Calu3 (cell line): Measurements from ENCODE around the gene GMPS. TPM values are rescaled to one million over a fixed set of nuclear protein-coding genes. Genes with fewer than 3 reads are reported as not detected.

Experiments used
- BruUV-seq: library from RNA; stranded (reverse); fragments of 400-500 nt; replicated peaks from 2 replicates; lab custom pipeline; 2021; lab: Mats Ljungman, UMichigan
- CTCF ChIA-PET: fragments of 300-600 bp; sonication (Branson Sonifier 250); formaldehyde crosslinking; loops from one replicate; lab custom pipeline; 2022; ENCODE audit warnings: antibody characterized with exemption; lab: Charles Lee
- DNase-seq: peaks from one replicate; pipeline ENCODE4 v3.0.0; 2022
- H3K27ac Mint-ChIP-seq: one replicate; pipeline ENCODE4 v1.8.0; 2022; ENCODE audit warnings: mixed read lengths; ENCODE audit not compliant: unreplicated experiment
- H3K27me3 Mint-ChIP-seq: one replicate; pipeline ENCODE4 v1.8.0; 2022; ENCODE audit warnings: mixed read lengths; ENCODE audit not compliant: unreplicated experiment
- H3K36me3 Mint-ChIP-seq: one replicate; pipeline ENCODE4 v1.8.0; 2022; ENCODE audit warnings: mild to moderate bottlenecking, moderate library complexity, mixed read lengths; ENCODE audit not compliant: insufficient read depth, unreplicated experiment
- H3K4me1 Mint-ChIP-seq: one replicate; pipeline ENCODE4 v1.8.0; 2022; ENCODE audit warnings: mild to moderate bottlenecking, low read depth, mixed read lengths; ENCODE audit not compliant: unreplicated experiment
- H3K4me3 Mint-ChIP-seq: one replicate; pipeline ENCODE4 v1.8.0; 2022; ENCODE audit warnings: mild to moderate bottlenecking, low read depth, moderate library complexity, mixed read lengths; ENCODE audit not compliant: unreplicated experiment
- H3K9me3 Mint-ChIP-seq: one replicate; pipeline ENCODE4 v1.8.0; 2022; ENCODE audit warnings: low read depth, mixed read lengths; ENCODE audit not compliant: unreplicated experiment
- intact Hi-C: fragments of 100-400 bp; cut with micrococcal nuclease; formaldehyde crosslinking; loops from one replicate; pipeline ENCODE4 v1.10.0; 2022; ENCODE audit not compliant: unreplicated experiment
- total RNA-seq: library from RNA; stranded (reverse); gene quantifications from 2 replicates; pipeline ENCODE4 v1.2.3, GENCODE V29; 2022
- TF ChIP-seq, protein P1 (sequence below): fragments of 200-600 bp; IDR thresholded peaks from one replicate; pipeline ENCODE4 v1.8.0; 2022; ENCODE audit warnings: antibody characterized with exemption; ENCODE audit not compliant: unreplicated experiment

GMPS gene
- total RNA-seq, 1 experiment from 2014 or later, result 194 TPM

GRCh38 chr3:155978324-155978723 is 107.9 kb downstream of the GMPS start:
- Mint-ChIP-seq H3K4me3 (no peak overlapping the region), H3K9me3 (no peaks in the 10 kb centered on the region), H3K27ac (no peak overlapping the region), H3K36me3 (no peaks in the 10 kb centered on the region), H3K27me3 (no peaks in the 10 kb centered on the region), H3K4me1 (no peaks in the 10 kb centered on the region)
- intact Hi-C loops, result no loop called here
- CTCF ChIA-PET, result no interaction called here
- TF ChIP-seq, protein P1, sequence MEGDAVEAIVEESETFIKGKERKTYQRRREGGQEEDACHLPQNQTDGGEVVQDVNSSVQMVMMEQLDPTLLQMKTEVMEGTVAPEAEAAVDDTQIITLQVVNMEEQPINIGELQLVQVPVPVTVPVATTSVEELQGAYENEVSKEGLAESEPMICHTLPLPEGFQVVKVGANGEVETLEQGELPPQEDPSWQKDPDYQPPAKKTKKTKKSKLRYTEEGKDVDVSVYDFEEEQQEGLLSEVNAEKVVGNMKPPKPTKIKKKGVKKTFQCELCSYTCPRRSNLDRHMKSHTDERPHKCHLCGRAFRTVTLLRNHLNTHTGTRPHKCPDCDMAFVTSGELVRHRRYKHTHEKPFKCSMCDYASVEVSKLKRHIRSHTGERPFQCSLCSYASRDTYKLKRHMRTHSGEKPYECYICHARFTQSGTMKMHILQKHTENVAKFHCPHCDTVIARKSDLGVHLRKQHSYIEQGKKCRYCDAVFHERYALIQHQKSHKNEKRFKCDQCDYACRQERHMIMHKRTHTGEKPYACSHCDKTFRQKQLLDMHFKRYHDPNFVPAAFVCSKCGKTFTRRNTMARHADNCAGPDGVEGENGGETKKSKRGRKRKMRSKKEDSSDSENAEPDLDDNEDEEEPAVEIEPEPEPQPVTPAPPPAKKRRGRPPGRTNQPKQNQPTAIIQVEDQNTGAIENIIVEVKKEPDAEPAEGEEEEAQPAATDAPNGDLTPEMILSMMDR, result no peak
- BruUV-seq, result no TSS peak
- no peak for DNase-seq

DNA sequence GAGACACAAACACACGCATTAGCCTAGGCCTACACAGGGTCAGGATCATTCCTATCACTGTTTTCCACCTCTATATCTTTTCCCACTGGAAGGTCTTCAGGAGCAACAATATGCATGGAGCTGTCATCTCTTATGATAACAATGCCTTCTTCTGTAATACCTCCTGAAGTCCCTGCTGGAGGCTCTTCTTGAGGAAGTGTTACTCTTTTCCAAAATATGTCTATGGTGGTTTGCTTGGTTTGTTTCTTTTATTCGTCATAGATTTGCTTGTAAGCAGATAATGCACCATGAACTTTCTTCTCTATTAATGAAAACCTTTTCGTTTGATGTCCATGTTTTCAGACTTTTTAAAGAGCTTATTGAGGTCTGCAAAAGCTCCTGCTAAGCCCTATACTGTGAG is 109.3 kb downstream of the GMPS start:
- TF ChIP-seq, protein P1, result no peak
- no peak for DNase-seq
- no TSS peak for BruUV-seq
- intact Hi-C loops, result no loop called here
- H3K4me1 Mint-ChIP-seq, result no peaks in the 10 kb centered on the region
- H3K36me3 Mint-ChIP-seq, result no peaks in the 10 kb centered on the region
- H3K27ac Mint-ChIP-seq, result no peak overlapping the region
- H3K9me3 Mint-ChIP-seq, result no peaks in the 10 kb centered on the region
- H3K4me3 Mint-ChIP-seq, result no peak overlapping the region
- H3K27me3 Mint-ChIP-seq, result no peaks in the 10 kb centered on the region
- CTCF ChIA-PET, result interaction anchor here (0.6 kb wide), 1 partner anchor 110 kb away, joined by 3 read pairs; no protein-coding TSS in a partner anchor

- Mint-ChIP-seq H3K9me3 (no peaks in the 10 kb centered on the region), H3K27ac (no peak overlapping the region), H3K4me1 (no peaks in the 10 kb centered on the region), H3K36me3 (no peaks in the 10 kb centered on the region), H3K4me3 (no peak overlapping the region), H3K27me3 (no peaks in the 10 kb centered on the region)
- DNase-seq, result no peak
- TF ChIP-seq, protein P1, result no peak
- intact Hi-C loops, result no loop called here
- CTCF ChIA-PET, result interaction anchor here (1.5 kb wide), 1 partner anchor 9 kb away, joined by 4 read pairs; no protein-coding TSS in a partner anchor
- BruUV-seq, result no TSS peak
Observed at GRCh38 chr3:155981669-155982068, 111.2 kb downstream of the GMPS start.

DNA sequence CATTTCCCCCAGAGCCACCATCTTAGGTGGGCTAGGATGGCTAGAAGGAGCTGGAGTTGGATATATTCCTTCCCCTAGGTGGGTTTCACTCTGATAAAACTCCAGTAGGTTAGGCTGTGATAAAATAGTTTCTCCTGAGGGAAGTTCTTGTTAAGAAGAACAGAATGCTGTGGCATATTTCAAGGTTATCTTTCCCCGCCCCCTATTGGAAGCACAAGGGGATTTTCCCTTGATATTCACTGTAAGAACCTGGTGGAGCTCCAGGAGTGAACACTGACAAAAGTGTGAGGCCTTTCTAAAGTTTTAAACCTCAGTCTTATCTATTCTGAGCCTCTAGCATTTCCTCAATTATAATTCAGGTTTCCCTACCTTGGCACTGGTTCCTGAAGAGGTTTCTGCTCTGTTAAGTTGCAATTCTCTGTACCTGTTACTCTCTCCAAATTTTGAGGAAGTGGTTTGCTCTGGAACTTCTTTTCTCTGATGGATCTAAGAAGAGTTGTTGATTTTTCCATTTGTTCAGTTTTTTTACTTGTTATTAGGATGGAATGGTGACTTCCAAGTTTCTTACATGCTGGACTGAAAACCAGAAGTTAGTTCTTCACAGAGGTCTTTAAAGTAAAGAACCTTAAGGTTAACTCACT is 113.5 kb downstream of the GMPS start:
- H3K27ac Mint-ChIP-seq, result no peak overlapping the region
- no peaks in the 10 kb centered on the region for H3K36me3 Mint-ChIP-seq
- no peaks in the 10 kb centered on the region for H3K9me3 Mint-ChIP-seq
- intact Hi-C loops, result no loop called here
- no peak overlapping the region for H3K4me3 Mint-ChIP-seq
- no peaks in the 10 kb centered on the region for H3K4me1 Mint-ChIP-seq
- TF ChIP-seq, protein P1, result peak; percentile 18
- no TSS peak for BruUV-seq
- DNase-seq, result no peak
- CTCF ChIA-PET, result interaction anchor here (0.6 kb wide), 1 partner anchor 383 kb away, joined by 7 read pairs; no protein-coding TSS in a partner anchor
- H3K27me3 Mint-ChIP-seq, result no peaks in the 10 kb centered on the region
